GM23248 (cell line): ENCODE data around the gene KLC1.

Source experiments
- EZH2 ChIP-seq: fragments of 200-600 bp; sonication (generic); IDR thresholded peaks from 2 replicates; pipeline ENCODE4 v1.6.1; 2018; ENCODE audit warnings: antibody characterized with exemption, mild to moderate bottlenecking; ENCODE audit not compliant: insufficient read depth, poor library complexity, severe bottlenecking
- EZH2phosphoT487 ChIP-seq: fragments of 200-600 bp; sonication (generic); IDR thresholded peaks from 2 replicates; pipeline ENCODE4 v1.6.1; 2018; ENCODE audit warnings: antibody characterized with exemption, moderate library complexity, mild to moderate bottlenecking, low read depth; ENCODE audit not compliant: insufficient read depth

DNA sequence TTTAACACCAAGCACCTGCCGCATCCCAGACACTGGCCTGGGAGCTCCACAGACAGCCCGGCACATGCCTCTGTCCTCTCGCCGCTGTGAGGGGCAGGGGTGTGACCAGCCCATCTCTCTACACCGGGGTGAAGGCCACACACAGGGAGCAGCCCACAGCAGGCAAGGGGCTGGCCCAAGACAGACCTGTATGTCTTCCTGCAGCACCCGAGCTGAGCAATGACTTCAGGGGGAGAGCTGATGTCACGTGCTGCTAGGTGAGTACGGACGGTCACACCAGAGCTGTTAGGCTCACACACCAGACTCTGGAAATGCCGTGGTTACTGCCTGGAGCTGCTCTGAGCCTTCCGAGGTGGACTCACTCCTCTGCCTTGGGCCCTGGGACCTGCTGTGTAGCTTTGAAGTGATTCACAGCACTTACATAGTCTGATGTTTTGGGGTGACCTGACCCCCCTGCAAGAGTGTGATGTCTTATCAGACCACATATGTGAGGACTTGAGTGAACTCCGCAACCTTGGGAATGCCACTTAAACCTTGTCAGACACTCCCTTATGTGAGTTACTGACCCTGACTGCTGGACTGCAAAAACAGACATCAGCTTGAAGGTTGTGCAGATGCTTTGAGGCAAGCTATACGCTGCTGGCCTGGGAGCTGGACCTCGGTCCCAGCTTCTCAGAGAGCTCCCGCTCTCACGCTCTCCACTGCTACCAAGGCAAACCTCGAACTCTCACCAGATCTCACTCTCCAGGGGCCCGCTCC, 84.5 kb downstream of the KLC1 start:
- no peak for TF ChIP-seq EZH2phosphoT487
- TF ChIP-seq EZH2, result no peak
